HepG2 (cell line): ENCODE results near the gene RAE1. TPM values are rescaled to one million over a fixed set of nuclear protein-coding genes. Genes with fewer than 3 reads are reported as not detected.

Experiments used
- ATF2 ChIP-seq: sonication (generic); formaldehyde crosslinking; IDR thresholded peaks from 2 replicates; pipeline ENCODE4 v1.4.0; 2020; ENCODE audit warnings: missing genetic modification reagents
- ELK4 ChIP-seq: sonication (generic); formaldehyde crosslinking; IDR thresholded peaks from 2 replicates; pipeline ENCODE4 v1.9.0; 2021; ENCODE audit warnings: missing genetic modification reagents, borderline replicate concordance
- ETV5 ChIP-seq: IDR thresholded peaks from 2 replicates; pipeline ENCODE4 v1.6.1; 2018; ENCODE audit warnings: missing biosample characterization, missing genetic modification reagents, inconsistent platforms, borderline replicate concordance
- KDM2A ChIP-seq: sonication (generic); formaldehyde crosslinking; IDR thresholded peaks from 2 replicates; pipeline ENCODE4 v1.4.0; 2020; ENCODE audit warnings: low read depth, missing genetic modification reagents, borderline replicate concordance
- KDM3A ChIP-seq: IDR thresholded peaks from 2 replicates; pipeline ENCODE4 v1.6.1; 2018; ENCODE audit warnings: low read depth, missing compliant biosample characterization
- MBD4 ChIP-seq: IDR thresholded peaks from 2 replicates; pipeline ENCODE4 v1.6.1; 2012; ENCODE audit warnings: low read length, inconsistent platforms, borderline replicate concordance
- NCOA2 ChIP-seq: sonication (generic); formaldehyde crosslinking; IDR thresholded peaks from 2 replicates; pipeline ENCODE4 v1.8.0; 2022; ENCODE audit warnings: inconsistent platforms
- SALL1 ChIP-seq: sonication (generic); formaldehyde crosslinking; IDR thresholded peaks from 2 replicates; pipeline ENCODE4 v1.8.0; 2022; ENCODE audit warnings: mild to moderate bottlenecking, missing genetic modification reagents
- SNRNP70 ChIP-seq: fragments of 200-400 bp; formaldehyde crosslinking; IDR thresholded peaks from 2 replicates; pipeline ENCODE4 v1.6.1; 2017; ENCODE audit warnings: mild to moderate bottlenecking, low read depth, low read length, moderate library complexity
- SOX13 ChIP-seq, 3 experiments: fragments of 450-650 bp in 1 of 3; sonication (generic) in 1 of 3; formaldehyde crosslinking in 1 of 3; IDR thresholded peaks in 2 of 3; conservative IDR thresholded peaks in 1 of 3; 2 replicates each; pipeline versions ENCODE4 v1.5.0 to v1.6.1; 2016 to 2020; ENCODE audit warnings: antibody characterized with exemption in 1 of 3, mild to moderate bottlenecking in 1 of 3, missing compliant biosample characterization in 1 of 3, missing genetic modification reagents in 1 of 3, moderate library complexity in 1 of 3
- SOX6 ChIP-seq, 2 experiments: fragments of 450-650 bp in 1 of 2; sonication (generic) in 1 of 2; formaldehyde crosslinking in 1 of 2; IDR thresholded peaks; 2 replicates each; pipeline versions ENCODE4 v1.4.0 to v1.6.1; 2017 to 2020; ENCODE audit warnings: antibody characterized with exemption in 1 of 2, mild to moderate bottlenecking in 1 of 2, missing genetic modification reagents in 1 of 2
- ZFP36 ChIP-seq: fragments of 150-350 bp; IDR thresholded peaks from 2 replicates; pipeline ENCODE4 v1.6.1; 2018; ENCODE audit warnings: borderline replicate concordance, low read length, low read depth; ENCODE audit not compliant: partially characterized antibody
- ZNF562 ChIP-seq: sonication (generic); formaldehyde crosslinking; IDR thresholded peaks from 2 replicates; pipeline ENCODE4 v1.8.0; 2022; ENCODE audit warnings: missing genetic modification reagents, borderline replicate concordance
- ZNF709 ChIP-seq: sonication (generic); formaldehyde crosslinking; IDR thresholded peaks from 2 replicates; pipeline ENCODE4 v1.5.0; 2020; ENCODE audit warnings: mild to moderate bottlenecking, missing genetic modification reagents
- ZNF772 ChIP-seq: sonication (generic); formaldehyde crosslinking; IDR thresholded peaks from 2 replicates; pipeline ENCODE4 v1.5.0; 2020; ENCODE audit warnings: mild to moderate bottlenecking, missing genetic modification reagents
- polyA plus RNA-seq, 8 experiments: library from polyadenylated mRNA; depleted of rRNA in 3 of 8; stranded (reverse) in 7 of 8; unstranded in 1 of 8; fragments of >200 nt; fragmentation: Illumina TruSeq in 4 of 8; extraction: Trizol in 4 of 8; gene quantifications; 2 replicates each; pipeline versions ENCODE4 v1.2.1 to v1.2.3, GENCODE V29; 2011 to 2016; ENCODE audit warnings: low read depth in 4 of 8, missing spikeins in 1 of 8, mixed read lengths in 1 of 8; ENCODE audit not compliant: insufficient read depth in 1 of 8
- total RNA-seq, 5 experiments: library from RNA; depleted of rRNA; stranded (reverse); fragments of >200 nt; fragmentation: Illumina TruSeq; extraction: Trizol; gene quantifications; 2 replicates each; pipeline ENCODE4 v1.2.3, GENCODE V29; 2016; ENCODE audit warnings: low read depth in 1 of 5
- TF ChIP-seq, protein P1 (sequence below): sonication (generic); formaldehyde crosslinking; IDR thresholded peaks from 2 replicates; pipeline ENCODE4 v1.4.0; 2020; ENCODE audit warnings: missing genetic modification reagents, borderline replicate concordance
- TF ChIP-seq, protein P2 (sequence below): sonication (generic); formaldehyde crosslinking; conservative IDR thresholded peaks from 2 replicates; pipeline ENCODE4 v1.4.0; 2020; ENCODE audit warnings: mild to moderate bottlenecking, missing genetic modification reagents, moderate library complexity

The RAE1 gene
- total and polyA plus RNA-seq, 2 of the 13 experiments (the other 11 are each of a cell fraction or from before 2014, with no cell fraction given): 36.1 to 72.9 TPM

GRCh38 chr20:57428324-57429158 is 77.5 kb downstream of the RAE1 start (continued):
- peak; percentile 82 for TF ChIP-seq ATF2 (CRISPR knock-in tag)
- TF ChIP-seq ZNF772 (CRISPR knock-in tag): 0 out of 2 replicates have a peak, but pooled peaks have one; percentile 16
- no peak for TF ChIP-seq ZFP36
- TF ChIP-seq NCOA2 (CRISPR knock-in tag): peak; percentile 47; the same call in 1 of the 2 replicates
- no peak for TF ChIP-seq ZNF562 (CRISPR knock-in tag)
- 0 out of 2 replicates have a peak, but pooled peaks have one; percentile 46 for TF ChIP-seq ZNF709
- TF ChIP-seq SALL1 (CRISPR knock-in tag): peak; percentile 85
- TF ChIP-seq ELK4 (CRISPR knock-in tag): no peak
- no peak for TF ChIP-seq SOX6 (IDR thresholded peaks at IDR 0.05)
- peak; percentile 42 for TF ChIP-seq SOX6 (CRISPR knock-in tag; IDR thresholded peaks at IDR 0.05)
- TF ChIP-seq SOX13 (IDR thresholded peaks at IDR 0.05): no peak
- TF ChIP-seq SOX13 (CRISPR knock-in tag; conservative IDR thresholded peaks at IDR 0.05 in 1 of 2, IDR thresholded peaks at IDR 0.05 in 1 of 2): peak in 1 of 2 experiments; percentile 47; a peak in 1 of 4 replicates
- TF ChIP-seq, protein P1, sequence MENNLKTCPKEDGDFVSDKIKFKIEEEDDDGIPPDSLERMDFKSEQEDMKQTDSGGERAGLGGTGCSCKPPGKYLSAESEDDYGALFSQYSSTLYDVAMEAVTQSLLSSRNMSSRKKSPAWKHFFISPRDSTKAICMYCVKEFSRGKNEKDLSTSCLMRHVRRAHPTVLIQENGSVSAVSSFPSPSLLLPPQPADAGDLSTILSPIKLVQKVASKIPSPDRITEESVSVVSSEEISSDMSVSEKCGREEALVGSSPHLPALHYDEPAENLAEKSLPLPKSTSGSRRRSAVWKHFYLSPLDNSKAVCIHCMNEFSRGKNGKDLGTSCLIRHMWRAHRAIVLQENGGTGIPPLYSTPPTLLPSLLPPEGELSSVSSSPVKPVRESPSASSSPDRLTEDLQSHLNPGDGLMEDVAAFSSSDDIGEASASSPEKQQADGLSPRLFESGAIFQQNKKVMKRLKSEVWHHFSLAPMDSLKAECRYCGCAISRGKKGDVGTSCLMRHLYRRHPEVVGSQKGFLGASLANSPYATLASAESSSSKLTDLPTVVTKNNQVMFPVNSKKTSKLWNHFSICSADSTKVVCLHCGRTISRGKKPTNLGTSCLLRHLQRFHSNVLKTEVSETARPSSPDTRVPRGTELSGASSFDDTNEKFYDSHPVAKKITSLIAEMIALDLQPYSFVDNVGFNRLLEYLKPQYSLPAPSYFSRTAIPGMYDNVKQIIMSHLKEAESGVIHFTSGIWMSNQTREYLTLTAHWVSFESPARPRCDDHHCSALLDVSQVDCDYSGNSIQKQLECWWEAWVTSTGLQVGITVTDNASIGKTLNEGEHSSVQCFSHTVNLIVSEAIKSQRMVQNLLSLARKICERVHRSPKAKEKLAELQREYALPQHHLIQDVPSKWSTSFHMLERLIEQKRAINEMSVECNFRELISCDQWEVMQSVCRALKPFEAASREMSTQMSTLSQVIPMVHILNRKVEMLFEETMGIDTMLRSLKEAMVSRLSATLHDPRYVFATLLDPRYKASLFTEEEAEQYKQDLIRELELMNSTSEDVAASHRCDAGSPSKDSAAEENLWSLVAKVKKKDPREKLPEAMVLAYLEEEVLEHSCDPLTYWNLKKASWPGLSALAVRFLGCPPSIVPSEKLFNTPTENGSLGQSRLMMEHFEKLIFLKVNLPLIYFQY (CRISPR knock-in tag): peak; percentile 95; the same call in 1 of the 2 replicates
- TF ChIP-seq MBD4: no peak
- TF ChIP-seq KDM3A (CRISPR knock-in tag): no peak
- TF ChIP-seq, protein P2, sequence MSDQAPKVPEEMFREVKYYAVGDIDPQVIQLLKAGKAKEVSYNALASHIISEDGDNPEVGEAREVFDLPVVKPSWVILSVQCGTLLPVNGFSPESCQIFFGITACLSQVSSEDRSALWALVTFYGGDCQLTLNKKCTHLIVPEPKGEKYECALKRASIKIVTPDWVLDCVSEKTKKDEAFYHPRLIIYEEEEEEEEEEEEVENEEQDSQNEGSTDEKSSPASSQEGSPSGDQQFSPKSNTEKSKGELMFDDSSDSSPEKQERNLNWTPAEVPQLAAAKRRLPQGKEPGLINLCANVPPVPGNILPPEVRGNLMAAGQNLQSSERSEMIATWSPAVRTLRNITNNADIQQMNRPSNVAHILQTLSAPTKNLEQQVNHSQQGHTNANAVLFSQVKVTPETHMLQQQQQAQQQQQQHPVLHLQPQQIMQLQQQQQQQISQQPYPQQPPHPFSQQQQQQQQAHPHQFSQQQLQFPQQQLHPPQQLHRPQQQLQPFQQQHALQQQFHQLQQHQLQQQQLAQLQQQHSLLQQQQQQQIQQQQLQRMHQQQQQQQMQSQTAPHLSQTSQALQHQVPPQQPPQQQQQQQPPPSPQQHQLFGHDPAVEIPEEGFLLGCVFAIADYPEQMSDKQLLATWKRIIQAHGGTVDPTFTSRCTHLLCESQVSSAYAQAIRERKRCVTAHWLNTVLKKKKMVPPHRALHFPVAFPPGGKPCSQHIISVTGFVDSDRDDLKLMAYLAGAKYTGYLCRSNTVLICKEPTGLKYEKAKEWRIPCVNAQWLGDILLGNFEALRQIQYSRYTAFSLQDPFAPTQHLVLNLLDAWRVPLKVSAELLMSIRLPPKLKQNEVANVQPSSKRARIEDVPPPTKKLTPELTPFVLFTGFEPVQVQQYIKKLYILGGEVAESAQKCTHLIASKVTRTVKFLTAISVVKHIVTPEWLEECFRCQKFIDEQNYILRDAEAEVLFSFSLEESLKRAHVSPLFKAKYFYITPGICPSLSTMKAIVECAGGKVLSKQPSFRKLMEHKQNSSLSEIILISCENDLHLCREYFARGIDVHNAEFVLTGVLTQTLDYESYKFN: peak; percentile 74
- TF ChIP-seq KDM2A (CRISPR knock-in tag): no peak
- no peak for TF ChIP-seq SNRNP70
- TF ChIP-seq ETV5 (CRISPR knock-in tag): peak; percentile 57; the same call in 1 of the 2 replicates
